Activated CD8-positive, alpha-beta memory T cell treated with anti-CD3 and anti-CD28 coated beads for 4 hours (primary cell): Measurements from ENCODE around the gene WFS1.

Experiments
- DNase-seq, 2 donors: peaks; one replicate each; pipeline ENCODE4 v3.0.0-alpha.2; 2020; ENCODE audit warnings: low read depth in 2 of 2

Gene WFS1, protein sequence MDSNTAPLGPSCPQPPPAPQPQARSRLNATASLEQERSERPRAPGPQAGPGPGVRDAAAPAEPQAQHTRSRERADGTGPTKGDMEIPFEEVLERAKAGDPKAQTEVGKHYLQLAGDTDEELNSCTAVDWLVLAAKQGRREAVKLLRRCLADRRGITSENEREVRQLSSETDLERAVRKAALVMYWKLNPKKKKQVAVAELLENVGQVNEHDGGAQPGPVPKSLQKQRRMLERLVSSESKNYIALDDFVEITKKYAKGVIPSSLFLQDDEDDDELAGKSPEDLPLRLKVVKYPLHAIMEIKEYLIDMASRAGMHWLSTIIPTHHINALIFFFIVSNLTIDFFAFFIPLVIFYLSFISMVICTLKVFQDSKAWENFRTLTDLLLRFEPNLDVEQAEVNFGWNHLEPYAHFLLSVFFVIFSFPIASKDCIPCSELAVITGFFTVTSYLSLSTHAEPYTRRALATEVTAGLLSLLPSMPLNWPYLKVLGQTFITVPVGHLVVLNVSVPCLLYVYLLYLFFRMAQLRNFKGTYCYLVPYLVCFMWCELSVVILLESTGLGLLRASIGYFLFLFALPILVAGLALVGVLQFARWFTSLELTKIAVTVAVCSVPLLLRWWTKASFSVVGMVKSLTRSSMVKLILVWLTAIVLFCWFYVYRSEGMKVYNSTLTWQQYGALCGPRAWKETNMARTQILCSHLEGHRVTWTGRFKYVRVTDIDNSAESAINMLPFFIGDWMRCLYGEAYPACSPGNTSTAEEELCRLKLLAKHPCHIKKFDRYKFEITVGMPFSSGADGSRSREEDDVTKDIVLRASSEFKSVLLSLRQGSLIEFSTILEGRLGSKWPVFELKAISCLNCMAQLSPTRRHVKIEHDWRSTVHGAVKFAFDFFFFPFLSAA

DNA sequence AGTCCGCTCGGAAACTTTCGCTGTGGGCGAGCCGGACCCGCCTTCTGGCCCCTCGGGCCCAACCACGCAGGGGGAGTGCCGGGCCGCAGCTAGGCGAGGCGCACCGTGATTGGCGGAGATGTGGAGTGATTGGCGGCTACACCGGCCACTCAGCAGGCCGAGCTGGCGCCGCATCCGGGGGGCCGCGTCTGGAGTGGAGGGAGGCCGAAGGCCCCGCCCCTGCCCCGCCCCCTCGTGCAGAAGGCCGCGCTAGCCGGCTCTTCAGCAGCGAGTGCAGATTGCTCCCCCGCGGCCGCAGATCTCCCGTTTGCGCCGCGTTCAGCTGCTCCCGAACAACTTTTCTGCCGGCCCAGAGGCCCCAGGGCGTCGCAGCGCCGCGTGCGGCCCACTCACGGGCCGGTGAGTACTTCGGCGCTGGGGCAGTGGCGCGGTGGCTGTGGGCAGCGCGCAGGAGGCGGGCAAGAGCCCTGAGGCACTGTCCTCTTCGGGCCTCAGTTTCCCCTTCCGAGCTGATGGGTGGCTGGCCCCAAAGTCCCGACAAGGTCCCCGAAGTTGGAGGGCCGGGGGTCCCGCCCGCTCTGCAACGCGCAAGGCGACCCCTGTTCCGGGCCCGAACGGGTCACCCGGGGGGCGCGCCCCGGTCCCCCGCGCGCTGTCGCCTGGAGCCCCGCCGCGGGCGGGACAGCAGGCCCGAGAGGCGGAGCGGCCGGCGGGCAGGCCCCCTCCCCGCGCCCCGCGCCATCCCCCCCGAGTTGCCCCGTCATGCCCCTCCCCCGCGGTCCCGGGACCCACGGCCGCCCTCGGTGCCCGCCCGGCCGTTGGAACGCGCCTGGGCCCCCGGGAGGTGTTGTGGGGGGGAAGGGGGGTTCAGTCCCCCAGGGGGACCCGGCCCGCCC, at the start of gene WFS1:
Gene WFS1 (plus strand): TSS at position 235 of the 896 bp plus-strand sequence. CDS start 7,606 bp downstream, outside the sequence.
- DNase-seq, result peak; percentile 90 to 93

DNA sequence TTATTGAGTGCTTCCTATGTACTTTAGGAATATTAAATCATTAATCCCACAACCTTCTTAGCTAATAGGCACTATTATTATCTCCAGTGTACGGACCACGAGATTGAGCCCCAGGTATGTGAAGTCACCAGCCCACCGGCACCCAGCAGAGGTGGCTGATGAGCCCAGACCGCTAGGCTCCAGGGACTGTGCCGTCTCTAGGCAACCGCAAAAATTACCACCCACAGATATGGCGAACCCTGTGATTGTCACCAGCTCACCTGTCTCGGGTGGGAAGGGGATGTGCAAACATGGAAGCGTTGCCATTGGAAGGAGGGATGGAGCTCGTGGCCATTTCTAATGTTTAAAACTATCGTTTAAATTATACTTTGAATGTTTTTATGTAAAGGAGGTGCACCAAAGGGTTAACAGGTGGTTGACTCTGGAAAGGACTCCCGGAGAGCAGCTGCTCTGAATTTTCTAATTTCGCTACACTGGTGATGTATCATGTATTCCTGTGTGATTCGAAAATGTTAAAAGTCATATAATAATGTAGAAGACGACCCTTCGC, 48.3 kb upstream of the WFS1 start:
- DNase-seq, result no peak

GRCh38 chr4:6221851-6222760, 47.5 kb upstream of the WFS1 start:
- no peak for DNase-seq

- no peak for DNase-seq
These were observed 46.8 kb upstream of the WFS1 start for GRCh38 chr4:6222761-6223292.

DNA sequence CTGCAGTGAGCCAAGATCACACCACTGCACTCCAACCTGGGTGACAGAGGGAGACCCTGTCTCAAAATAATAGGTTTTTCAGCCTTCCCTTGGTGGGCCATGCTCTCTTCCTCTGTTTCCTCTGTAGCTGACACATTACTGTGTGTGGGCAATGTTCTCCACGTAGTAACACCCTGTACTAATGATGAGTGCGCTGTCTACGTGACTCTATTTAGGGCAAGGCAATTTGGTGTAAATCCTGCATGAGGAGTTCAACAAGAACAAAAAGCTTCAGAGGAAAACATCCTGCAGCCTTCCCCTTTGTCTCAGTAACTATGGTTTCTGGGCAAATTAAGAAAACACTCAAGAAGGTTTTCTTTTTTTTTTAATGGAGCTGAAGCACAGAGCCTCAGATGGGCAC, 44.9 kb upstream of the WFS1 start:
- DNase-seq, result no peak

DNA sequence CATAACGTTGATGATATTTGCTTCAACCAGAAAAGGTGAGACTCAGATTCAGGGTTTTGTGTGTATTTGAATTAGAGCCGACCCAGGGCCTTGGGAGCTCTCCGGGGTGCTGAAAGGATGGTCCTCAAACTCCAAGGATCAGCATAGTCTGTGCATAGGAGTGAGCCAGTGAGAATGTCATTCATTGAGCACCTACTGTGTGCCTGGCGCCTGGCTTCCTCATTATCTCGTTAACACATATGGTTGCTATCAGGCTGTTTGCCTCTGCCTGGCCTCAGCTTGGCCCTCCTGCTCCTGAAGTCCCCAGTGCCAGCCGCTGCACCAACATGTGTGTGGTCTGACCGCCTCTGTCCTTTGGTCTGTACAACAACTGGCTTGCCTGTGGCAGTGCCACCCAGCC, 44.2 kb upstream of the WFS1 start:
- no peak for DNase-seq

- DNase-seq, result no peak
These were observed 43.1 kb upstream of the WFS1 start for GRCh38 chr4:6226506-6226905.

GRCh38 chr4:6227412-6228157, 42.1 kb upstream of the WFS1 start:
- no peak for DNase-seq

GRCh38 chr4:6228158-6229067, 41.2 kb upstream of the WFS1 start:
- DNase-seq, result no peak

DNA sequence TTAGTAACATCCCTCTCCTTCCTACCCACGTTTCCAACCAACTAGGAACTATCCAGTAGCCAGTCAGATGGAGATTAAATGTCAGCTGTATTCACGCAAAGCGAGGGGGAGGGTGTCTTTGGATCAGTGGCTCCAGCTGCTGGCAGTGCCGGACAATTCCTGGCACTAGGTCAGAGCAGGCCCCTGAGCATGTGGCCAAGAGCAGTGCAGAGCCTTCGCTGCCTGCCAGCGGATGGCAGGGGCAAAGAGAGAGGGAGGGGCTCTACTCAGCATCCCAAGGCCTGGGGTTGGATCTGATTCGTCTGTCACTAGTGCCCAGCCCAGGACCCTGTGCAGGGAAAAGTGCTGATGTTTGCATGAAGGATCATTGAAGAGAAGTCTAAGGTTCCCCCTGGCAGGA, 40.6 kb upstream of the WFS1 start:
- DNase-seq, result no peak

DNA sequence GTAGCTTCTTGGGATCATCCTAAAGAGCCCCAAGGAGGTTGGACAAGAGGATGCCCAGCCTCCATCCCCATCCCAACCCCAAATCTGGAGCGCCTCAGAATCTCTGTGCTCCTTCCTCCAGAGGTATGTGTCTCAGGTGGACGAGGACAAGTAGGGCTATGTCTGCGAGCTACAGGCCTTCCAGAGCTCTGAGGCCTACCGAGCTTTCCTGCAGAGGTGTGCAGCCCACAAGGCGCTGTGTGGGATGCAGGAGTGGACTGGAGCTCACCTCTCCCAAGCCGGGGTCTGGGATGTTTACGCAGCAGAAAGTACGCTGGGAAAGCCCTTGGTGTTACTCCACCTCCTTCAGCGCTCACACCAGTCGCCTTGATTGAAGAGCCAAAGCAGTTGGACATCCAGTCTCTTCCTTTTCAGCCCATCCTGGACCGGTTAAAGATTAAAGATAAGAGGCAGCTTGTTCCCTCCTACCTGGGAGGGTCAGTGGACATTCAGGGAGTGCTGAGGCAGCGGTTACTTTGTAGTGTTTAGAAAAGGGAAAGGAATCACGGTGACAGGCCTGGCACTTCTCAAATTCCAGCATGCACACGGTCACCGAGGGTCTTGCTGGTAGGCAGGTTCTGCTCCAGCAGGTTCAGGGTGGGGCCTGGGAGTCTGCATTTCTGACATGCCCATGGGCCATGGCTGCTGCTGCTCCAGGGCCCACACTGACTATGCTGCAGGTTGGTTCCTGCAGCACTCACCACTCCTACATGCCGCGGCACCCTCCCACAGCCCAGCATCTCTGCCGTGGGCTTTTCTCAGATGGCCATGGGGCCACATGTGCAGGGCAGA, 39.8 kb upstream of the WFS1 start:
- DNase-seq, result no peak

GRCh38 chr4:6230502-6230785, 39.2 kb upstream of the WFS1 start:
- DNase-seq, result no peak

DNA sequence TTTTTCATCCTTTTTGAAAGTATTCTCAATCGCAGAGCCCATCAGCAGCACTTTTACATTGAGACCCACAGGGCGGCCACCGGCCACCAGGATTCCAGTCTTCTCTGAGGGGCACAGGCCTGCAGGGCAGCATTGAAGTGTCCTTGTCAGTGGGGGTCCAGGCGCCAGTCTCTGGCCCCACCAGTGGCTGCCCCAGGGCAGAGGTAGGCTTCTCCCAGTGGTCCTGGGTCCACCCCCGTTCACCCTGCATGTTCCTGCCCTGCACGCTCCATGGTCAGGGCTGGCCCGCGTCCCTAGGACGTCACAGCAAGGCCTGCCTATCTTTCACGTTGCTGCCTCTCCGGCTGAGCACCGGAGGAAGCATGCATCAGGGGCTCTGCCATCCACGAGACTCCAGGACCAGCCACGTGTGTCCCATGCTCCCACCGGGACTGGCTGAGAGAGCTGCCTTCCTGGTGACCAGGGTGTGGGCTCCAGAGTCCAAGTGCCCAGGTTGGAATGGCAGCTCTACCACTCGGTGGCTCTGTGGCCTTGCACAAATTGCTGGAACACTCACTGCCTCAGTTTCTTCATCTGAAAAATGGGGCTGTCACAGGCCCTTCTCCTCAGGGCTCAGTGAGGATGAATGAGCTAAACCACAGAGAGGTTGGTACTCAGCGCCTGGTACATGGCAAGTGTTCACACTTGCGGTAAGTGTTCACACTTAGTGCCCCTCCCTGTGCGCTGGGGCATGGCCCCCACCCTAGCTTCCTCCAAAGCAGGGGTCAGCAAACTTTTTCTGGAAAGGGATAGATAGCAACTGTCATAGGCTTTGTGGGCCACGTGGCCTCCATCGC, 38.6 kb upstream of the WFS1 start:
- no peak for DNase-seq

DNA sequence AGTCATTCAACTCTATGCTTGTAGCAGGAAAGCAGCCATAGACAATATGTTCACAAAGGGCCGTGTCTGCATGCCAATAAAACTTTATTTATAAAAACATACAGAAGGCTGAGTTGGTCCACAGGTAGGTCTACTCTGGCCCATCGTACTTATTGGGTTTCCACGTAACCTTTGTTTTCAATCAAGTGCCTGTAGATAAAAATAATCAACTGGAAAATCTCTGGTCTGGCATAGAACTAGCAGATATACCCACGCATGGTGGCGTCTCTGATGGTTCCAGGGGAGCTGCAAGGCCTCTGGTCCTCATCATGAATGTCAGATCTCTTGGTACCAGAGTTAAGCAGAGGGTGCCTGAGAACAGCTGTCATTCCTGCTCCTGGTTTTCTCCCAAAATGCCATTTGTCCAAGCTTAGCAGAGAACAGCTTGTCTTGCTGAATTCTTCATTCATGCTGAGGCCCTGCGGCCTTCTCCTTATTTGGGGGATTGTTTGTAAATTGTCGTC, 37.9 kb upstream of the WFS1 start:
- DNase-seq, result no peak

DNA sequence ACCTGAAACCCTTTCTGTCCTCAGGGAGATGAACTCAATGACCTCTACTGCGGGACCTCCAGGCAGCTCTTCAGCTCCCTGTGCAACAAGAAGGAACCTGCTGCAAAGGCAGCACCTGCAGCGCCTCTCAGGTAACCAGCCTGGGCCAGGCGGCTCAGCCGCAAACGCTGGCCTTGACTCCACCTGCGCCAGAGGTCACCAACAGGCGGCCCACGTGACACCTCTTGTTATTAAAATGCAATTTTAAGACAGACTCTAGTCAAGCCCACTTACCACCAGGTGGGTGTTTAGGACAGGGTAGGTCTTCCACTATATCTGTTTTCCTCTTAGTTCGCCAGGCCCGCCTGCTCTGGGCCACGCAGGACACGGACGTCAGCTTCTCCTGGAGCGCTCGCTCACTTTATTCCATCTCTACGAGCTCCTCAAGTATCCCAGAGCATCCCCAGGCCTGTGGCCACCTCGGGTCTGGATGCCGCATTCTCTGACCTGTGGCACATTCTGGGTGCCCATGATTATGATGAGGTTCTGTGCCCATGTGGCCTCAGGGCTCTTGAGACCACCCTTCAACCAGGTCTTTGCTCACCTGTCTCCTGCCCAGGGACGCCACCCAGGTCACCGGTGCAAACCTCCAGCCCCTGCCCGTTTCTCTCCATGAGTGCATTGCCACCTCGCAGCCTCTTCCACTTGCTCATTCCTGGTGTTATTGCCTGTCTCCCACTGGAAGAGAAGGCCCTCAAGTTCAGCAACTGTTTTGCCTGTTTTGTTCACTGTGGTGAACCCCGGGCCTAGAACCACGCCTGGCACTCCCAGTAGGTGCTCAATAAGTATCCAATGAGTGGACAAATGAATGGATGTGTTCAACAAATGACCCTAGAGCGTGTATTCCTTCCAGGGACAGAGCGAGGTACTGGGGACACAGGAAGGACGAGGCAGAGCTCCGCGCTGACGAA, 36.5 kb upstream of the WFS1 start:
- no peak for DNase-seq
